Neutrophil (primary cell): ENCODE data around the gene TACO1.
A peak's percentile ranks its signal among the peaks of the same experiment; 100 is the strongest.

Source experiments
- H3K27ac ChIP-seq: fragments of 200-600 bp; sonication (generic); 2 replicates; pipeline ENCODE4 v1.5.1; 2016; ENCODE audit warnings: mild to moderate bottlenecking, moderate library complexity
- H3K27me3 ChIP-seq: fragments of 200-600 bp; sonication (generic); 2 replicates; pipeline ENCODE4 v1.6.0; 2016; ENCODE audit warnings: mild to moderate bottlenecking
- H3K36me3 ChIP-seq: fragments of 200-600 bp; sonication (generic); 2 replicates; pipeline ENCODE4 v1.5.1; 2017
- H3K4me1 ChIP-seq, 2 experiments: fragments of 200-600 bp in 1 of 2; sonication (generic) in 1 of 2; 1 replicate in 1 of 2; 2 replicates in 1 of 2; pipeline versions ENCODE4 v1.5.1 to v1.6.1; 2013 to 2016; ENCODE audit warnings: low read depth in 1 of 2, low read length in 1 of 2, mild to moderate bottlenecking in 1 of 2, moderate library complexity in 1 of 2; ENCODE audit not compliant: control insufficient read depth in 1 of 2, insufficient read depth in 1 of 2
- H3K4me3 ChIP-seq, 2 experiments: fragments of 200-600 bp in 1 of 2; sonication (generic) in 1 of 2; 1 replicate in 1 of 2; 2 replicates in 1 of 2; pipeline ENCODE4 v1.5.1; 2013 to 2016; ENCODE audit warnings: low read depth in 1 of 2, low read length in 1 of 2, mild to moderate bottlenecking in 1 of 2, moderate library complexity in 1 of 2
- H3K9me3 ChIP-seq: fragments of 200-600 bp; sonication (generic); 2 replicates; pipeline ENCODE4 v1.5.1; 2016
- CTCF ChIP-seq: fragments of 200-600 bp; sonication (generic); IDR thresholded peaks from 2 replicates; pipeline ENCODE4 v1.5.1; 2016; ENCODE audit warnings: antibody characterized with exemption

Gene TACO1

GRCh38 chr17:63600569-63601438, at the start of gene TACO1:
TSS of gene TACO1 (plus strand) at chr17:63600895. CDS start at chr17:63601084, 189 bp downstream.
- peaks cover 15 to 17% of the 10 kb centered on the region in 2 experiments for H3K4me1 ChIP-seq
- no peak for TF ChIP-seq CTCF

GRCh38 chr17:63552211-63552610, 48.5 kb upstream of the TACO1 start:
- Histone ChIP-seq H3K27me3 (no peaks in the 10 kb centered on the region), H3K36me3 (no peaks in the 10 kb centered on the region), H3K27ac (peak overlapping the region; percentile 54), H3K4me1 (peaks cover 43 to 44% of the 10 kb centered on the region in 2 experiments), H3K9me3 (no peaks in the 10 kb centered on the region), H3K4me3 (peak overlapping the region in 1 of 2 experiments; percentile 93)
- no peak for TF ChIP-seq CTCF

More at GRCh38 chr17:63600569-63601438, at the start of gene TACO1:
- Histone ChIP-seq H3K36me3 (peaks cover 15% of the 10 kb centered on the region), H3K27me3 (no peaks in the 10 kb centered on the region), H3K9me3 (no peaks in the 10 kb centered on the region), H3K4me3 (peak within 1 kb of the TSS; percentile 83 to 84), H3K27ac (peak within 1 kb of the TSS; percentile 62)

GRCh38 chr17:63555500-63556156, 45.1 kb upstream of the TACO1 start:
- Histone ChIP-seq H3K4me3 (no peak overlapping the region), H3K36me3 (no peaks in the 10 kb centered on the region), H3K27me3 (no peaks in the 10 kb centered on the region), H3K27ac (peak overlapping the region; percentile 44), H3K9me3 (no peaks in the 10 kb centered on the region), H3K4me1 (peaks cover 31 to 34% of the 10 kb centered on the region in 2 experiments)
- TF ChIP-seq CTCF = no peak

- Histone ChIP-seq H3K27me3 (no peaks in the 10 kb centered on the region), H3K4me3 (no peak overlapping the region), H3K36me3 (no peaks in the 10 kb centered on the region), H3K4me1 (peaks cover 14 to 18% of the 10 kb centered on the region in 2 experiments), H3K9me3 (no peaks in the 10 kb centered on the region), H3K27ac (no peak overlapping the region)
- no peak for TF ChIP-seq CTCF
Observed at GRCh38 chr17:63557416-63557815, 43.3 kb upstream of the TACO1 start.

GRCh38 chr17:63558441-63558840, 42.3 kb upstream of the TACO1 start:
- no peak for TF ChIP-seq CTCF
- no peak overlapping the region for H3K27ac ChIP-seq
- no peaks in the 10 kb centered on the region for H3K27me3 ChIP-seq
- no peak overlapping the region for H3K4me3 ChIP-seq
- H3K9me3 ChIP-seq = no peaks in the 10 kb centered on the region
- H3K4me1 ChIP-seq = peaks cover 7 to 10% of the 10 kb centered on the region in 2 experiments
- no peaks in the 10 kb centered on the region for H3K36me3 ChIP-seq
